NCI-H2171 (cell line): ENCODE results near the gene HOXD4.

ENCODE experiments used
- DNase-seq: peaks from one replicate; lab custom pipeline; 2025; lab: John Stamatoyannopoulos, UW

Gene HOXD4

GRCh38 chr2:176151442-176152287 is at the start of gene HOXD4:
Gene HOXD4, plus strand, starts transcription at chr2:176151550. Its CDS starts 84 bp downstream, at chr2:176151634.
- no peak for DNase-seq

GRCh38 chr2:176101842-176102241 is 49.5 kb upstream of the HOXD4 start:
- no peak for DNase-seq

- no peak for DNase-seq
These were observed 49.0 kb upstream of the HOXD4 start for GRCh38 chr2:176102309-176102866.

GRCh38 chr2:176103194-176103593 is 48.2 kb upstream of the HOXD4 start:
- DNase-seq, result no peak

GRCh38 chr2:176103742-176104315 is 47.5 kb upstream of the HOXD4 start:
- no peak for DNase-seq

GRCh38 chr2:176104316-176105077 is 46.9 kb upstream of the HOXD4 start:
- DNase-seq, result no peak

- no peak for DNase-seq
These were observed 46.1 kb upstream of the HOXD4 start for GRCh38 chr2:176105078-176105729.

- DNase-seq, result no peak
These were observed 45.4 kb upstream of the HOXD4 start for GRCh38 chr2:176105730-176106580.

- peak; percentile 34 for DNase-seq
These were observed 44.5 kb upstream of the HOXD4 start, which contains the start of gene HOXD11 for GRCh38 chr2:176106581-176107539. Gene HOXD11, plus strand, starts transcription at chr2:176107280. Its CDS starts 76 bp downstream, at chr2:176107356.

GRCh38 chr2:176107731-176108181 is 43.6 kb upstream of the HOXD4 start:
- no peak for DNase-seq

GRCh38 chr2:176109192-176109901 is 42.0 kb upstream of the HOXD4 start:
- no peak for DNase-seq

- no peak for DNase-seq
These were observed 41.4 kb upstream of the HOXD4 start for GRCh38 chr2:176109946-176110345.

- no peak for DNase-seq
These were observed 40.7 kb upstream of the HOXD4 start for GRCh38 chr2:176110415-176111308.

GRCh38 chr2:176111309-176111663 is 40.1 kb upstream of the HOXD4 start:
- DNase-seq, result peak; percentile 39

- DNase-seq, result no peak
These were observed 39.4 kb upstream of the HOXD4 start for GRCh38 chr2:176111846-176112374.

GRCh38 chr2:176112375-176113302 is 38.7 kb upstream of the HOXD4 start:
- no peak for DNase-seq
